Ishikawa (cell line): ENCODE measurements around the gene EZH2.

Experiments used
- EP300 ChIP-seq: IDR thresholded peaks from 2 replicates; pipeline ENCODE4 v1.6.1; 2012; ENCODE audit warnings: borderline replicate concordance
- YY1 ChIP-seq: IDR thresholded peaks from 2 replicates; pipeline ENCODE4 v1.6.1; 2012; ENCODE audit warnings: low read depth

DNA sequence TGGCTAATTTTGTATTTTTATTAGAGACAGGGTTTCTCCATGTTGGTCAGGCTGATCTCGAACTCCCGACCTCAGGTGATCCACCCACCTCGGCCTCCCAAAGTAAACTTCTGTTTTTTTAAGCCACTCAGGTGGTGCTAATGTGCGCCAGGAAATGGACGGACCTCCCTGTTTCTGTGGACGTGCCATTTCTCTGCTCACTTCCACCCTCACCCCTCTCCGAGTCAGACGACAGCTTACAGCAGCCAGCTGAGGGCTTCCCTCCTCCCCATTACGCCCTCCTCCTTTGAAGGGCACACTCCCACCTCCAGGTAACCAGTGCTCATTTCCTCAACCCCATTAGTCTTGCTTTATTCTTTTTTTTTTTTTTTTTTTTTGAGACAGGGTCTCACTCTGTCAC lies 41.7 kb upstream of the EZH2 start:
- TF ChIP-seq YY1 (no peak), EP300 (no peak)
